ENCODE results near the gene CLDN11. TPM values are rescaled to one million over a fixed set of nuclear protein-coding genes. Genes with fewer than 3 reads are reported as not detected.

The CLDN11 gene
- polyA plus RNA-seq, result 0.55 and 4.3 TPM in 2 replicates

GRCh38 chr3:170418422-170419398 lies at the start of gene CLDN11:
Gene CLDN11, plus strand, starts transcription at chr3:170418868. Its CDS starts 199 bp downstream, at chr3:170419067.

Other genes starting within 250 kb of the CLDN11 start
- gene PHC3, start 237.1 kb upstream of the CLDN11 start, polyA plus RNA-seq, result 33.4 and 37.2 TPM in 2 replicates
- gene PRKCI, start 196.4 kb upstream of the CLDN11 start, polyA plus RNA-seq, result 9.8 and 14.8 TPM in 2 replicates
- 7.7 and 14.2 TPM in 2 replicates for gene SKIL, start 61.2 kb upstream of the CLDN11 start, polyA plus RNA-seq
- 6.4 and 8.2 TPM in 2 replicates for gene SLC7A14, start 167.2 kb downstream of the CLDN11 start, polyA plus RNA-seq

All from Purkinje cell (primary cell).